H1 (cell line): ENCODE measurements around the gene ANKRD17. TPM values are rescaled to one million over a fixed set of nuclear protein-coding genes. Genes with fewer than 3 reads are reported as not detected.

Experiments used
- CTCF ChIA-PET: fragments of 300-600 bp; sonication (Branson Sonifier 250); formaldehyde crosslinking; loops from one replicate; lab custom pipeline; 2021; ENCODE audit not compliant: partially characterized antibody; lab: Charles Lee
- POLR2A ChIA-PET: fragments of 300-600 bp; sonication (Branson Sonifier 250); formaldehyde crosslinking; loops from one replicate; lab custom pipeline; 2021; ENCODE audit warnings: inconsistent platforms; ENCODE audit not compliant: partially characterized antibody; lab: Charles Lee
- DNase-seq, 2 experiments: peaks; one replicate each; pipeline versions ENCODE4 v3.0.0 to v3.0.0-alpha.2; 2010 to 2022; ENCODE audit warnings: low spot score in 2 of 2, low read depth in 1 of 2, mixed read lengths in 1 of 2
- FAIRE-seq: peaks from 2 replicates; lab custom pipeline; 2011; peaks lifted over from hg19 to GRCh38; lab: Jason Lieb, UNC
- H2AFZ ChIP-seq: 2 replicates; pipeline ENCODE4 v1.8.1; 2012; ENCODE audit warnings: low read length, inconsistent platforms
- H2AK5ac ChIP-seq: 2 replicates; pipeline ENCODE4 v1.6.1; 2013; ENCODE audit warnings: low read depth, low read length
- H2BK120ac ChIP-seq: replicated peaks from 2 replicates; pipeline ENCODE3; 2013; ENCODE audit warnings: low read depth, low read length, inconsistent platforms
- H2BK12ac ChIP-seq: 2 replicates; pipeline ENCODE4 v1.6.1; 2013; ENCODE audit warnings: low read depth, low read length
- H2BK15ac ChIP-seq: 2 replicates; pipeline ENCODE4 v1.6.1; 2013; ENCODE audit warnings: low read length
- H2BK20ac ChIP-seq: 2 replicates; pipeline ENCODE4 v1.6.1; 2013; ENCODE audit warnings: low read length
- H2BK5ac ChIP-seq: 2 replicates; pipeline ENCODE4 v1.6.1; 2013; ENCODE audit warnings: low read depth, low read length
- H3K14ac ChIP-seq: 2 replicates; pipeline ENCODE4 v1.6.1; 2013; ENCODE audit warnings: inconsistent platforms; ENCODE audit not compliant: insufficient read length
- H3K18ac ChIP-seq: 2 replicates; pipeline ENCODE4 v1.6.1; 2013; ENCODE audit warnings: low read length; ENCODE audit errors: extremely low read depth
- H3K23ac ChIP-seq: 2 replicates; pipeline ENCODE4 v1.6.1; 2013; ENCODE audit warnings: inconsistent platforms; ENCODE audit not compliant: insufficient read length
- H3K23me2 ChIP-seq: 2 replicates; pipeline ENCODE4 v1.6.1; 2013; ENCODE audit warnings: low read depth, low read length
- H3K27ac ChIP-seq: 2 replicates; pipeline ENCODE4 v1.6.1; 2011; ENCODE audit warnings: low read depth, low read length, inconsistent platforms
- H3K27me3 ChIP-seq, 4 experiments: replicated peaks in 1 of 4; 1 replicate in 1 of 4; 2 replicates in 3 of 4; pipeline versions ENCODE4 v1.6.1 to v1.8.1; 2011 to 2013; ENCODE audit warnings: low read length in 3 of 4, mild to moderate bottlenecking in 3 of 4, inconsistent platforms in 2 of 4, mixed read lengths in 2 of 4, moderate library complexity in 1 of 4; ENCODE audit not compliant: control insufficient read depth in 3 of 4, insufficient read depth in 3 of 4; ENCODE audit errors: extremely low read depth in 1 of 4
- H3K36me3 ChIP-seq, 4 experiments: 2 replicates each; pipeline versions ENCODE4 v1.6.1 to v1.8.1; 2011 to 2013; ENCODE audit warnings: mild to moderate bottlenecking in 4 of 4, low read length in 3 of 4, moderate library complexity in 2 of 4, control low read depth in 1 of 4, inconsistent platforms in 1 of 4; ENCODE audit not compliant: insufficient read depth in 4 of 4, control insufficient read depth in 2 of 4
- H3K4ac ChIP-seq: replicated peaks from 2 replicates; pipeline ENCODE3; 2013; ENCODE audit warnings: low read length, low read depth, mixed read lengths, inconsistent platforms; ENCODE audit not compliant: insufficient read length
- H3K4me1 ChIP-seq, 4 experiments: replicated peaks in 1 of 4; 1 replicate in 1 of 4; 2 replicates in 3 of 4; pipeline versions ENCODE4 v1.6.1 to v1.8.1; 2011 to 2013; ENCODE audit warnings: low read length in 3 of 4, inconsistent platforms in 2 of 4, mixed read lengths in 1 of 4; ENCODE audit not compliant: insufficient read depth in 4 of 4, control insufficient read depth in 3 of 4
- H3K4me2 ChIP-seq, 2 experiments: 2 replicates each; pipeline versions ENCODE4 v1.6.1 to v1.8.1; 2011 to 2013; ENCODE audit warnings: low read depth in 2 of 2, low read length in 2 of 2, control low read depth in 1 of 2, inconsistent platforms in 1 of 2, mild to moderate bottlenecking in 1 of 2; ENCODE audit not compliant: insufficient read depth in 1 of 2
- H3K4me3 ChIP-seq, 4 experiments: fragments of 200-600, 300-600 bp in 1 of 4; sonication (generic), shearing (Covaris generic), sonication (Bioruptor Twin) in 1 of 4; 2 replicates each; pipeline versions ENCODE4 v1.5.1 to v1.8.1; 2011 to 2016; ENCODE audit warnings: low read length in 4 of 4, low read depth in 3 of 4, control low read depth in 2 of 4, inconsistent platforms in 2 of 4, mild to moderate bottlenecking in 2 of 4, mixed read lengths in 1 of 4, moderate library complexity in 1 of 4; ENCODE audit not compliant: insufficient read depth in 2 of 4; ENCODE audit errors: extremely low read depth in 1 of 4
- H3K56ac ChIP-seq: replicated peaks from 2 replicates; pipeline ENCODE3; 2013; ENCODE audit warnings: low read depth, mild to moderate bottlenecking, mixed read lengths, low read length, inconsistent platforms; ENCODE audit not compliant: insufficient read length
- H3K79me1 ChIP-seq: 2 replicates; pipeline ENCODE4 v1.6.1; 2013; ENCODE audit warnings: low read depth, low read length, control low read depth
- H3K79me2 ChIP-seq, 2 experiments: 2 replicates each; pipeline versions ENCODE4 v1.6.1 to v1.8.1; 2012 to 2013; ENCODE audit warnings: low read length in 2 of 2, mild to moderate bottlenecking in 2 of 2, inconsistent platforms in 1 of 2; ENCODE audit not compliant: insufficient read depth in 2 of 2, control insufficient read depth in 1 of 2
- H3K9ac ChIP-seq, 4 experiments: replicated peaks in 1 of 4; 1 replicate in 1 of 4; 2 replicates in 3 of 4; pipeline versions ENCODE4 v1.6.1 to v1.8.1; 2011 to 2013; ENCODE audit warnings: low read depth in 3 of 4, low read length in 3 of 4, control low read depth in 2 of 4, mild to moderate bottlenecking in 2 of 4, moderate library complexity in 2 of 4, inconsistent platforms in 1 of 4; ENCODE audit errors: extremely low read depth in 1 of 4
- H3K9me3 ChIP-seq, 2 experiments: 2 replicates each; pipeline versions ENCODE4 v1.6.1 to v1.8.1; 2012 to 2013; ENCODE audit warnings: mild to moderate bottlenecking in 2 of 2, moderate library complexity in 2 of 2, control low read depth in 1 of 2, inconsistent platforms in 1 of 2, low read depth in 1 of 2, low read length in 1 of 2, mixed read lengths in 1 of 2; ENCODE audit not compliant: insufficient read depth in 2 of 2
- H4K20me1 ChIP-seq, 2 experiments: replicated peaks in 1 of 2; 2 replicates each; pipeline versions ENCODE3 to v1.8.1; 2011 to 2013; ENCODE audit warnings: inconsistent platforms in 2 of 2, low read length in 2 of 2, mild to moderate bottlenecking in 1 of 2; ENCODE audit not compliant: insufficient read depth in 2 of 2, control insufficient read depth in 1 of 2
- H4K5ac ChIP-seq: 2 replicates; pipeline ENCODE4 v1.6.1; 2013; ENCODE audit warnings: low read length, low read depth, mixed read lengths, inconsistent platforms; ENCODE audit not compliant: insufficient read length
- H4K8ac ChIP-seq: 2 replicates; pipeline ENCODE4 v1.8.0; 2013; ENCODE audit warnings: mild to moderate bottlenecking, moderate library complexity, low read length, inconsistent platforms; ENCODE audit not compliant: insufficient read depth; ENCODE audit errors: extremely low read depth
- H4K91ac ChIP-seq: replicated peaks from 2 replicates; pipeline ENCODE3; 2013; ENCODE audit warnings: low read length, mixed read lengths, inconsistent platforms; ENCODE audit not compliant: insufficient read length
- ATF3 ChIP-seq: IDR thresholded peaks from 2 replicates; pipeline ENCODE4 v1.6.1; 2011; ENCODE audit warnings: low read depth, mild to moderate bottlenecking, low read length; ENCODE audit not compliant: insufficient read depth
- HDAC6 ChIP-seq: IDR thresholded peaks from one replicate; pipeline ENCODE4 v1.7.1; 2012; ENCODE audit warnings: low read depth, mild to moderate bottlenecking, inconsistent platforms, low read length, moderate library complexity
- MAFK ChIP-seq: IDR thresholded peaks from 2 replicates; pipeline ENCODE4 v1.6.1; 2012; ENCODE audit warnings: low read depth, mild to moderate bottlenecking, improper control_type of control experiment, low read length
- WGBS, 2 experiments: shearing (Covaris generic) in 1 of 2; methylation state at CpG; one replicate each; pipeline versions ENCODE4 v1.1.6 to v1.1.7; 2013 to 2015; ENCODE audit warnings: low lambda C conversion rate in 2 of 2, mixed read lengths in 2 of 2, inconsistent platforms in 1 of 2, low coverage in 1 of 2, missing lambda C conversion rate in 1 of 2; ENCODE audit not compliant: insufficient replicate concordance in 2 of 2, insufficient coverage in 1 of 2, insufficient read length in 1 of 2; ENCODE audit errors: extremely low coverage in 1 of 2, missing lambda C conversion rate in 1 of 2; 5-methylcytosine and 5-hydroxymethylcytosine counted together
- polyA plus RNA-seq, 7 experiments: library from polyadenylated mRNA; depleted of rRNA in 3 of 7; stranded (reverse) in 5 of 7; unstranded in 2 of 7; fragments of >200 nt in 5 of 7; fragments of 200-250 nt in 2 of 7; gene quantifications; 1 replicate in 5 of 7; 2 replicates in 1 of 7; 4 replicates in 1 of 7; pipeline versions ENCODE4 v1.2.1 to v1.2.3, GENCODE V29; 2011 to 2013; ENCODE audit warnings: missing spikeins in 2 of 7, mixed read lengths in 2 of 7
- total RNA-seq: library from RNA; stranded (reverse); fragmentation: NEBNext Ultra II Directional; extraction: Animal tissue kit (Norgen Biotek cat#: 25700); gene quantifications from 2 replicates; pipeline ENCODE4 v1.2.1, GENCODE V29; 2021

Gene ANKRD17
- total and polyA plus RNA-seq, 2 of the 8 experiments (the other 6 are each of a cell fraction or from before 2014, with no cell fraction given), result 42.4 to 93.7 TPM

DNA sequence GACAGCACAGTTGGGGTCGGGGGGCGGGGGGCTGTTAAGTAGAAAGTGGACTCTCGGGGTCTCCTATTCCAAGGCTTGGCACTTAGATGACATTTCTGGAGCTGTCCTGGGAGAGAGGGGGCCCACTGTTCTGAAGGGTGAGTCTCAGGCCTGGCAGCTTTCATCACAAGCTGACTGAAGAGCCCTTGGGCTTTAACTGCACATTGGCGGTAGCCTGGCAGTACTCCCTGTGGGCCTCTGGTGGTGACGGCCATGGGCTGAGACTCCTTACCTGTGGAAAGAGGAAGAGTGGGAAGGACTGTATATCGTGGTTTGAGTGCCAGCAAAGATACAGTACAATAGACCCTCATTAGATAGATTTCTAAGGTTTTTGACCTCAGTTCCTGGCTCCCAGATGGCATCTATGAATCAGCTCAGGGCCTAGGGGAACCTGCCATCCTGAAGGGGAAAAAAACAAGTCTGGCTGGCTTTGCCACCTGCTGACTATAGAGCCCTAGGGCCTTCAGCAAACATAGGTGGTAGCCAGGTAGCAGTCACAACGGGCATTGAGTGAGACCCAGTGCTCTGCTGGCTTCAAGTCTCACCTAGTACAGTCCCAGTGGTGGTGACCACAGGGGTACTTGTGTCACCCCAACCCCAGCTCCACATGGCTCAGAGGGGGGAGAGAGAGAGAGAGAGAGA, 87.9 kb downstream of the ANKRD17 start:
- Histone ChIP-seq H4K8ac (no peak overlapping the region), H4K20me1 (peaks cover 3 to 4% of the 10 kb centered on the region in 2 experiments), H2BK120ac (no peak overlapping the region), H3K4me2 (no peak overlapping the region), H3K4me1 (no peaks in the 10 kb centered on the region), H3K23me2 (no peaks in the 10 kb centered on the region), H3K79me2 (peaks cover 4 to 65% of the 10 kb centered on the region in 2 experiments; a peak in 3 of 4 replicates), H3K27me3 (no peaks in the 10 kb centered on the region), H3K23ac (no peak overlapping the region), H2AK5ac (no peak overlapping the region), H4K91ac (no peak overlapping the region), H3K9ac (no peak overlapping the region), H3K4me3 (no peak overlapping the region), H3K56ac (no peak overlapping the region), H2BK12ac (no peak overlapping the region), H3K27ac (no peak overlapping the region), H2BK20ac (no peak overlapping the region), H3K79me1 (peaks cover 9% of the 10 kb centered on the region), H2BK5ac (no peak overlapping the region), H3K4ac (no peak overlapping the region), H2AFZ (no peak overlapping the region), H3K14ac (no peak overlapping the region), H3K36me3 (peaks cover 3 to 42% (median 17%) of the 10 kb centered on the region in 4 experiments), H3K9me3 (no peaks in the 10 kb centered on the region), H2BK15ac (no peak overlapping the region), H4K5ac (no peak overlapping the region), H3K18ac (no peak overlapping the region)
- DNase-seq (no peak), FAIRE-seq (no peak)
- ChIA-PET POLR2A (interaction anchor here (1.7 kb wide), 1 partner anchor 10 kb away, joined by 4 read pairs; no protein-coding TSS in a partner anchor), CTCF (interaction anchor here (1.6 kb wide), 1 partner anchor 86 kb away, joined by 4 read pairs; no protein-coding TSS in a partner anchor)
- 95% methylated on average over 6 of the region's 7 CpGs; no CpG with 5 or more reads in 1 of the 2 experiments for WGBS, 2 experiments
- TF ChIP-seq MAFK (no peak), HDAC6 (no peak), ATF3 (no peak)
